ENCODE measurements around the gene AKIP1. TPM values are rescaled to one million over a fixed set of nuclear protein-coding genes. Genes with fewer than 3 reads are reported as not detected.
A peak's percentile ranks its signal among the peaks of the same experiment; 100 is the strongest.

Gene AKIP1
- total RNA-seq, 2 donors from 2014 or later = 8.6 to 21.0 TPM

DNA sequence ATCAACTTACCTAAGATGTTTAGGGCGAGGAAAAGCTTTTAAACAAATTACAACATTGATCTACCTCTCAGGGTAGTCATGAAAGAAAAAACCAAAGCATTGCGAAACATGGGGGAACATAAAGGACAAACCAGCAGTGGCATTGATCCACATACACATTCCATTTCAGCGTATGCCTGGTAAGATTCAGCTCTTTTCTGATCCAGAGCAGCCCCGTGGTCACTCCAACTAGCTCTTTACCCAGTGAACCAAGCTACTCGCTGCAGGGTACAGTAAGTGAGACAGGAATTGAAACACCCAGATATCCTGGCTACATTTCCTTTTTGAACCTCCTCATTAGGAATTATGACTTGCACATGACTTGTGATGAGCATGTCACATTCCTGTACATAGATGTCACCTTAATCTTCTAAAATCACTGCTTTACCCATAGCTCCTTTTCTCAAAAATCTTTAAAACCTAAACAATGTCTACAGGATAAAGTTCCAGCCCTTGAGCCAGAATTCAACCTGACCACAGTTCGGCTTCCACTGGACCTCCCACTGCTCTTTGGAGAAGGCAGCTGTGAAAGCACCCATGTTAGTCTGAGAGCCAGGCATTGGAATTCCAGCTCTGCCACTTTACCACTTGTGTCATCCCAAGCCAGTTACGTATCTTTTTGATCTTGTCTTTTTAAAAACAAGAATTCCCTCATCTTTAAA is 42.9 kb upstream of the AKIP1 start:
- peak overlapping the region in 2 of 4 donors; percentile 8 to 24 for H3K27ac ChIP-seq
- 58 to 65% methylated on average over 6 to 7 of the region's 7 CpGs for WGBS, 2 donors
- H3K36me3 ChIP-seq (replicated peaks in 1 of 2; ENCODE audit: insufficient read depth in 1 of 2, low read depth in 2 of 2) = no peaks in the 10 kb centered on the region
- H3K4me1 ChIP-seq = peaks cover 16% of the 10 kb centered on the region
- H3K27me3 ChIP-seq = no peaks in the 10 kb centered on the region
- intact Hi-C loops (cut with DNase I) = no loop called here
- no peak overlapping the region for H3K4me3 ChIP-seq
- H3K9me3 ChIP-seq = no peaks in the 10 kb centered on the region
- no peak for TF ChIP-seq POLR2A (IDR thresholded peaks at IDR 0.05)
- TF ChIP-seq, protein P1, sequence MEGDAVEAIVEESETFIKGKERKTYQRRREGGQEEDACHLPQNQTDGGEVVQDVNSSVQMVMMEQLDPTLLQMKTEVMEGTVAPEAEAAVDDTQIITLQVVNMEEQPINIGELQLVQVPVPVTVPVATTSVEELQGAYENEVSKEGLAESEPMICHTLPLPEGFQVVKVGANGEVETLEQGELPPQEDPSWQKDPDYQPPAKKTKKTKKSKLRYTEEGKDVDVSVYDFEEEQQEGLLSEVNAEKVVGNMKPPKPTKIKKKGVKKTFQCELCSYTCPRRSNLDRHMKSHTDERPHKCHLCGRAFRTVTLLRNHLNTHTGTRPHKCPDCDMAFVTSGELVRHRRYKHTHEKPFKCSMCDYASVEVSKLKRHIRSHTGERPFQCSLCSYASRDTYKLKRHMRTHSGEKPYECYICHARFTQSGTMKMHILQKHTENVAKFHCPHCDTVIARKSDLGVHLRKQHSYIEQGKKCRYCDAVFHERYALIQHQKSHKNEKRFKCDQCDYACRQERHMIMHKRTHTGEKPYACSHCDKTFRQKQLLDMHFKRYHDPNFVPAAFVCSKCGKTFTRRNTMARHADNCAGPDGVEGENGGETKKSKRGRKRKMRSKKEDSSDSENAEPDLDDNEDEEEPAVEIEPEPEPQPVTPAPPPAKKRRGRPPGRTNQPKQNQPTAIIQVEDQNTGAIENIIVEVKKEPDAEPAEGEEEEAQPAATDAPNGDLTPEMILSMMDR (IDR thresholded peaks at IDR 0.05) = no peak
- no peak for ATAC-seq
- no peak for DNase-seq

DNA sequence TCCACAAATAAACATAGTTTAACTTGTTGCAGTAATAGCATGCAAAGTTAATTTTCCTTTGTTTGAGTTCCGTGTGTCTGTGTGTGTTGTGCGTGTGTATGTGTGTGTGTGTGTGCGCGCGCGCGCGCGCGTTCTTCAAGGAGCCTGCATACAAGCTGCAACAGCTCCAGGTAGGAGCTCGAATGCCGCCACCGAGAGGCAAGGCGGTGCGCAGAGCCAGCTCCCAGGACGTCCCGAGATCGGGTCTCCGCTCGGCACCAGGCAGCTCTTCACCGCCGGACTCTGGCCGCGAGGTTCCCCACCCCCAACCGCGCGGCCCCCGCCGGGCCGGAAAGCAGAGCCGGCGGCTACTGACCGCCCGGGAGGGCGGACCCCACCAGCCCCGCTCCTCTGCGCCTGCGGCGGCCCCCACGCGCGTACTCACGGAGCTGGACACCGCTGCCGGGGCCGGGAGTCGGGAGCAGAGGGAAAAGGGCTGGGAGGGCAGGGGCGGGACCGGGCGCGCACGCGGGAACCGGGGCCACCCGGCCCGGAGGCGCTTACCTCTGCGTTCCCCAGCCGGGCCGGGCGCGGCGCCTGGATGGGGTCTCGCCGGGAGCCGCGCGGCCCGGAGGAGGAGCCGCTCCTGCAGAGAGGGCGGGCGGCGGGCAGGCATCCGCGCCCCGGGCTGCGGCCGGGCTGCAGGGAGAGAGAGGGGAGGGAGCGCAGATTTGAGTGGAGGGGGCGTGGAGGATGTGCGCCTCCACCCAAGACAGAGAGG is 40.4 kb upstream of the AKIP1 start:
- H3K4me3 ChIP-seq = peak overlapping the region; percentile 79 to 82
- no peaks in the 10 kb centered on the region for H3K9me3 ChIP-seq
- H3K27me3 ChIP-seq = no peaks in the 10 kb centered on the region
- ATAC-seq (peak; percentile 71), DNase-seq (peak; percentile 62 to 77 (median 64))
- intact Hi-C loops (cut with DNase I) = no loop called here
- no peaks in the 10 kb centered on the region for H3K36me3 ChIP-seq (replicated peaks in 1 of 2; ENCODE audit: insufficient read depth in 1 of 2, low read depth in 2 of 2)
- peaks cover 16% of the 10 kb centered on the region for H3K4me1 ChIP-seq
- WGBS, 2 donors = 0% methylated on average over 11 to 42 of the region's 81 CpGs
- TF ChIP-seq, protein P1 (IDR thresholded peaks at IDR 0.05) = peak in 1 of 7 experiments; percentile 6
- TF ChIP-seq POLR2A (IDR thresholded peaks at IDR 0.05) = peak in 2 of 3 donors; percentile 17 to 28
- peak overlapping the region; percentile 58 to 81 (median 75) for H3K27ac ChIP-seq

DNA sequence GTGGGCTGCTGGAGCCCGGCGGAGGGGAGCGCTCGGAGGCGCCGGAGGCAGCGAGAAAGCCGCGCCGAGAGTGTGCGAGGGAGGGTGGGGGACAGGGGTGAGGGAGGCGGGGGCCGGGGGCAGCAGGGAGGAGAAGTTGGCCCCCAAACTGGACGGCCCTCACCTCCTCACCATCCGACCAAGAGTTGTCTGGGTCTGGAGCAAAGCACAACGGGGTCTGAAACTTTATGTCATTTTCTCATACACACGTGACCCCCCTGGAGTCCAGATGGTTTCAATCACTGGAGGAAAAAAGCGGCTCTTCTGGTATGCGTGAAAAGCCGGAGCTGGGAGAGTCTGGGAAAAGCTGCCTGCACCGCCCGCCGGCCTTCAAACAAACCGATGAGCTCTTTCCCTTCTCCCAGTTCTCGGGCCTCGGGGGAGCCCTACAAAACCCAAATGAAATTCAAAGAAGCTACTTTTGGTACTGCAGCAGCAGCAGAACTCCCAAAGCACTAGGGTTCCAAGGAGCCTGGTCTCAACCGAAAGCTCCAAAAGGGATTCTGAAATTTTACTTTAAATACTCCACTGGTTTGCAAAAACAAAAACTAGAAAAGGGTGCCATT is 39.7 kb upstream of the AKIP1 start:
- H3K9me3 ChIP-seq = no peaks in the 10 kb centered on the region
- intact Hi-C loops (cut with DNase I) = no loop called here
- peak overlapping the region; percentile 58 to 81 (median 75) for H3K27ac ChIP-seq
- ATAC-seq = peak; percentile 79
- peak in 2 of 3 donors; percentile 26 to 37 for TF ChIP-seq POLR2A (IDR thresholded peaks at IDR 0.05)
- TF ChIP-seq, protein P1 (IDR thresholded peaks at IDR 0.05) = no peak
- WGBS, 2 donors = 2 to 3% methylated on average over 13 to 27 of the region's 27 CpGs
- peak; percentile 50 to 74 (median 61) for DNase-seq
- H3K4me1 ChIP-seq = peaks cover 16% of the 10 kb centered on the region
- H3K36me3 ChIP-seq (replicated peaks in 1 of 2; ENCODE audit: insufficient read depth in 1 of 2, low read depth in 2 of 2) = no peaks in the 10 kb centered on the region
- H3K27me3 ChIP-seq = no peaks in the 10 kb centered on the region
- peak overlapping the region; percentile 79 to 82 for H3K4me3 ChIP-seq

DNA sequence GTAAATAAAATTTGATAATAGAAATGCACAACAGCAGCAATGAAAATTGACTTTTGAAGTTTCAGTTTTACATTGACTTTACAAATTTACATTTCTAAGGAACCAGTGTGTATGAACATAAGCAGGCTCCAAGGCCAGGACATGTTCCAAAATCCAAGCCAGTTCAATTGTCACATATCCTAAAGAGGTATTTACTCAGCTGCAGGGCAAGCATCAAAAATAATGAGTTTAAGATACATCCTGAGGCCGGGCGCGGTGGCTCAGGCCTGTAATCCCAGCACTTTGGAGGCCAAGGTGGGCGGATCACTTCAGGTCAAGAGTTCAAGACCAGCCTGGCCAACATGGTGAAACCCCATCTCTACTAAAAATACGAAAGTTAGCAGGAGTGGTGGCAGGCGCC is 39.0 kb upstream of the AKIP1 start:
- H3K27me3 ChIP-seq = no peaks in the 10 kb centered on the region
- peaks cover 16% of the 10 kb centered on the region for H3K4me1 ChIP-seq
- 68 to 85% methylated on average over 5 to 6 of the region's 6 CpGs for WGBS, 2 donors
- intact Hi-C loops (cut with DNase I) = no loop called here
- no peaks in the 10 kb centered on the region for H3K9me3 ChIP-seq
- DNase-seq = peak in 1 of 4 donors; percentile 7
- ATAC-seq = no peak
- no peak for TF ChIP-seq POLR2A (IDR thresholded peaks at IDR 0.05)
- TF ChIP-seq, protein P1 (IDR thresholded peaks at IDR 0.05) = no peak
- peak overlapping the region in 2 of 4 donors; percentile 1 to 73 for H3K27ac ChIP-seq
- H3K36me3 ChIP-seq (replicated peaks in 1 of 2; ENCODE audit: insufficient read depth in 1 of 2, low read depth in 2 of 2) = no peaks in the 10 kb centered on the region
- no peak overlapping the region for H3K4me3 ChIP-seq
